Cardiac muscle cell (in vitro differentiated cells and primary cell): ENCODE results near the gene SLC19A1. TPM values are rescaled to one million over a fixed set of nuclear protein-coding genes. Genes with fewer than 3 reads are reported as not detected.

Source experiments
- DNase-seq, 2 donors: peaks; one replicate each; pipeline versions ENCODE4 v3.0.0 to v3.0.0-alpha.2; 2010 to 2017; ENCODE audit warnings: low read depth in 1 of 2, low spot score in 1 of 2
- H3K27ac ChIP-seq: fragments of 200-600 bp; sonication (generic); 2 replicates; pipeline ENCODE4 v1.5.1; 2016
- H3K27me3 ChIP-seq: fragments of 200-600 bp; sonication (generic); 2 replicates; pipeline ENCODE4 v1.6.0; 2016; ENCODE audit warnings: control low read depth
- H3K36me3 ChIP-seq: fragments of 200-600 bp; sonication (generic); 2 replicates; pipeline ENCODE4 v1.5.1; 2016; ENCODE audit warnings: control low read depth
- H3K4me1 ChIP-seq: fragments of 200-600 bp; sonication (generic); 2 replicates; pipeline ENCODE4 v1.8.1; 2017; ENCODE audit warnings: low read depth, mild to moderate bottlenecking, mixed run types
- H3K4me3 ChIP-seq: fragments of 200-600 bp; sonication (generic); 2 replicates; pipeline ENCODE4 v1.5.1; 2016; ENCODE audit warnings: mild to moderate bottlenecking
- H3K9me3 ChIP-seq: fragments of 200-600 bp; sonication (generic); 2 replicates; pipeline ENCODE4 v1.5.1; 2017; ENCODE audit warnings: low read depth, mild to moderate bottlenecking, control low read depth
- CTCF ChIP-seq: IDR thresholded peaks from 2 replicates; pipeline ENCODE4 v1.5.1; 2012; ENCODE audit warnings: low read depth, mild to moderate bottlenecking, low read length
- polyA plus RNA-seq: library from polyadenylated mRNA; unstranded; fragments of >200 nt; fragmentation: Nextera tagmentation; extraction: Ambion mirVana; gene quantifications from 2 replicates; pipeline ENCODE4 v1.2.1, GENCODE V29; 2016
- total RNA-seq: library from RNA; depleted of rRNA; stranded (reverse); fragments of >200 nt; gene quantifications from 2 replicates; pipeline ENCODE4 v1.2.3, GENCODE V29; 2016

The SLC19A1 gene
- total and polyA plus RNA-seq, 2 experiments from 2014 or later = 25.4 to 50.3 TPM

- Histone ChIP-seq H3K27ac (no peak overlapping the region), H3K4me1 (no peaks in the 10 kb centered on the region), H3K9me3 (no peaks in the 10 kb centered on the region), H3K27me3 (no peaks in the 10 kb centered on the region), H3K4me3 (no peak overlapping the region), H3K36me3 (peaks cover 26% of the 10 kb centered on the region)
- TF ChIP-seq CTCF = no peak
- DNase-seq = no peak
Measured at GRCh38 chr21:45474323-45474950, 67.8 kb downstream of the SLC19A1 start.

GRCh38 chr21:45473496-45474322 lies 68.5 kb downstream of the SLC19A1 start:
- no peak for DNase-seq

GRCh38 chr21:45472445-45473365 lies 69.5 kb downstream of the SLC19A1 start:
- TF ChIP-seq CTCF = no peak
- H3K9me3 ChIP-seq = no peaks in the 10 kb centered on the region
- no peaks in the 10 kb centered on the region for H3K4me1 ChIP-seq
- H3K27ac ChIP-seq = no peak overlapping the region
- H3K36me3 ChIP-seq = peaks cover 18% of the 10 kb centered on the region
- no peak for DNase-seq
- H3K27me3 ChIP-seq = no peaks in the 10 kb centered on the region
- H3K4me3 ChIP-seq = no peak overlapping the region

More at GRCh38 chr21:45473496-45474322, 68.5 kb downstream of the SLC19A1 start:
- Histone ChIP-seq H3K36me3 (peaks cover 20% of the 10 kb centered on the region), H3K27me3 (no peaks in the 10 kb centered on the region), H3K4me1 (no peaks in the 10 kb centered on the region), H3K4me3 (no peak overlapping the region), H3K9me3 (no peaks in the 10 kb centered on the region), H3K27ac (no peak overlapping the region)
- no peak for TF ChIP-seq CTCF

GRCh38 chr21:45471525-45472221 lies 70.6 kb downstream of the SLC19A1 start:
- H3K4me1 ChIP-seq = no peaks in the 10 kb centered on the region
- H3K36me3 ChIP-seq = peaks cover 18% of the 10 kb centered on the region
- H3K9me3 ChIP-seq = no peaks in the 10 kb centered on the region
- no peak for TF ChIP-seq CTCF
- H3K27me3 ChIP-seq = no peaks in the 10 kb centered on the region
- peak overlapping the region; percentile 4 for H3K27ac ChIP-seq
- no peak overlapping the region for H3K4me3 ChIP-seq
- peak in 1 of 2 donors; percentile 83 for DNase-seq
